ENCODE data around the gene FOSB. TPM values are rescaled to one million over a fixed set of nuclear protein-coding genes. Genes with fewer than 3 reads are reported as not detected.

FOSB gene
- total and polyA plus RNA-seq, 9 of the 15 experiments (the other 6 are each of a cell fraction or from before 2014, with no cell fraction given): 0.11 to 2.7 (median 0.73) TPM

GRCh38 chr19:45424191-45425058 is 43.4 kb upstream of the FOSB start (continued):
- TF ChIP-seq MLLT1 (IDR thresholded peaks at IDR 0.05): peak; percentile 57 to 74
- TF ChIP-seq, protein P1, sequence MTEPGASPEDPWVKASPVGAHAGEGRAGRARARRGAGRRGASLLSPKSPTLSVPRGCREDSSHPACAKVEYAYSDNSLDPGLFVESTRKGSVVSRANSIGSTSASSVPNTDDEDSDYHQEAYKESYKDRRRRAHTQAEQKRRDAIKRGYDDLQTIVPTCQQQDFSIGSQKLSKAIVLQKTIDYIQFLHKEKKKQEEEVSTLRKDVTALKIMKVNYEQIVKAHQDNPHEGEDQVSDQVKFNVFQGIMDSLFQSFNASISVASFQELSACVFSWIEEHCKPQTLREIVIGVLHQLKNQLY (CRISPR knock-in tag; conservative IDR thresholded peaks at IDR 0.05): no peak
- TF ChIP-seq MIER1 (IDR thresholded peaks at IDR 0.05; ENCODE audit: low read depth): peak; percentile 13
- TF ChIP-seq ZBTB40 (IDR thresholded peaks at IDR 0.05): no peak
- TF ChIP-seq ZBTB40 (CRISPR knock-in tag; IDR thresholded peaks at IDR 0.05): no peak
- TF ChIP-seq ZC3H4 (CRISPR knock-in tag; IDR thresholded peaks at IDR 0.05; ENCODE audit: borderline replicate concordance): no peak
- no peak for TF ChIP-seq BRF1 (IDR thresholded peaks at IDR 0.05; ENCODE audit: borderline replicate concordance, extremely low read depth, insufficient read length)
- no peak for TF ChIP-seq HMG20A (CRISPR knock-in tag; conservative IDR thresholded peaks at IDR 0.05)
- TF ChIP-seq JUNB (CRISPR knock-in tag; conservative IDR thresholded peaks at IDR 0.05): no peak
- no peak for TF ChIP-seq PHTF2 (CRISPR knock-in tag; IDR thresholded peaks at IDR 0.05)
- TF ChIP-seq, protein P2, sequence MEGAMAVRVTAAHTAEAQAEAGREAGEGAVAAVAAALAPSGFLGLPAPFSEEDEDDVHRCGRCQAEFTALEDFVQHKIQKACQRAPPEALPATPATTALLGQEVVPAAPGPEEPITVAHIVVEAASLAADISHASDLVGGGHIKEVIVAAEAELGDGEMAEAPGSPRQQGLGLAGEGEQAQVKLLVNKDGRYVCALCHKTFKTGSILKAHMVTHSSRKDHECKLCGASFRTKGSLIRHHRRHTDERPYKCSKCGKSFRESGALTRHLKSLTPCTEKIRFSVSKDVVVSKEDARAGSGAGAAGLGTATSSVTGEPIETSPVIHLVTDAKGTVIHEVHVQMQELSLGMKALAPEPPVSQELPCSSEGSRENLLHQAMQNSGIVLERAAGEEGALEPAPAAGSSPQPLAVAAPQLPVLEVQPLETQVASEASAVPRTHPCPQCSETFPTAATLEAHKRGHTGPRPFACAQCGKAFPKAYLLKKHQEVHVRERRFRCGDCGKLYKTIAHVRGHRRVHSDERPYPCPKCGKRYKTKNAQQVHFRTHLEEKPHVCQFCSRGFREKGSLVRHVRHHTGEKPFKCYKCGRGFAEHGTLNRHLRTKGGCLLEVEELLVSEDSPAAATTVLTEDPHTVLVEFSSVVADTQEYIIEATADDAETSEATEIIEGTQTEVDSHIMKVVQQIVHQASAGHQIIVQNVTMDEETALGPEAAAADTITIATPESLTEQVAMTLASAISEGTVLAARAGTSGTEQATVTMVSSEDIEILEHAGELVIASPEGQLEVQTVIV (CRISPR knock-in tag; IDR thresholded peaks at IDR 0.05; ENCODE audit: borderline replicate concordance): no peak
- peak; percentile 11 to 42; a peak in 3 of 4 replicates for TF ChIP-seq HDAC1 (IDR thresholded peaks at IDR 0.05)
- no peak for TF ChIP-seq ZC3H11A (IDR thresholded peaks at IDR 0.05; ENCODE audit: low read depth, low read length)
